Measurements from ENCODE around the gene HBA2.
"Not testable (repeated sequence)": the region's sequence is repeated elsewhere in the genome, so short reads cannot be mapped to it uniquely, and the experiment has no call there.

Gene HBA2

DNA sequence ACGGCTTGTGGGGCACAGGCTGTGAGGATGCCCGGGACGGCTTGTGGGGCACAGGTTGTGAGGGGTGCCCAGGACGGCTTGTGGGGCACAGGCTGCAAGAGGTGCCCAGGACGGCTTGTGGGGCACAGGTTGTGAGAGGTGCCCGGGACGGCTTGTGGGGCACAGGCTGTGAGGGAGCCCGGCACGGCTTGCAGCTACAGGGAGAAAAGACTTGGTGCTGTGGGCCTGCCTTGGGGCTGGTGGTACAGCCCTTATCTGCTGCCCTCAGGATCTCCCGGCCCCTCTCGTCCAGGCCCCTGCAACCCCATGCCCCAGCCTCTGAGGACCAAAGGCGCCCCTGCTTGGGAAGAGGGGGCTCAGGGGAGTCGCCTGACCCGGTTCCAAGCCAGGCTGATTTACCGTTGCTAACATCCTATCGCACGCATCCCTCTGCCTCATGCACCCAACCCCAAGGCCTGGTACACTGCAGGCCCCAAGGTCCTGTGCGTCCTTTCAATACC is 11.9 kb upstream of the HBA2 start:
- no peak overlapping the region for H3K4me3 ChIP-seq (ENCODE audit: low read depth, low read length)
- TF ChIP-seq, protein P1, sequence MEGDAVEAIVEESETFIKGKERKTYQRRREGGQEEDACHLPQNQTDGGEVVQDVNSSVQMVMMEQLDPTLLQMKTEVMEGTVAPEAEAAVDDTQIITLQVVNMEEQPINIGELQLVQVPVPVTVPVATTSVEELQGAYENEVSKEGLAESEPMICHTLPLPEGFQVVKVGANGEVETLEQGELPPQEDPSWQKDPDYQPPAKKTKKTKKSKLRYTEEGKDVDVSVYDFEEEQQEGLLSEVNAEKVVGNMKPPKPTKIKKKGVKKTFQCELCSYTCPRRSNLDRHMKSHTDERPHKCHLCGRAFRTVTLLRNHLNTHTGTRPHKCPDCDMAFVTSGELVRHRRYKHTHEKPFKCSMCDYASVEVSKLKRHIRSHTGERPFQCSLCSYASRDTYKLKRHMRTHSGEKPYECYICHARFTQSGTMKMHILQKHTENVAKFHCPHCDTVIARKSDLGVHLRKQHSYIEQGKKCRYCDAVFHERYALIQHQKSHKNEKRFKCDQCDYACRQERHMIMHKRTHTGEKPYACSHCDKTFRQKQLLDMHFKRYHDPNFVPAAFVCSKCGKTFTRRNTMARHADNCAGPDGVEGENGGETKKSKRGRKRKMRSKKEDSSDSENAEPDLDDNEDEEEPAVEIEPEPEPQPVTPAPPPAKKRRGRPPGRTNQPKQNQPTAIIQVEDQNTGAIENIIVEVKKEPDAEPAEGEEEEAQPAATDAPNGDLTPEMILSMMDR (conservative IDR thresholded peaks at IDR 0.05; ENCODE audit: low read depth, low read length): no peak
- DNase-seq (ENCODE audit: low read depth): no peak

DNA sequence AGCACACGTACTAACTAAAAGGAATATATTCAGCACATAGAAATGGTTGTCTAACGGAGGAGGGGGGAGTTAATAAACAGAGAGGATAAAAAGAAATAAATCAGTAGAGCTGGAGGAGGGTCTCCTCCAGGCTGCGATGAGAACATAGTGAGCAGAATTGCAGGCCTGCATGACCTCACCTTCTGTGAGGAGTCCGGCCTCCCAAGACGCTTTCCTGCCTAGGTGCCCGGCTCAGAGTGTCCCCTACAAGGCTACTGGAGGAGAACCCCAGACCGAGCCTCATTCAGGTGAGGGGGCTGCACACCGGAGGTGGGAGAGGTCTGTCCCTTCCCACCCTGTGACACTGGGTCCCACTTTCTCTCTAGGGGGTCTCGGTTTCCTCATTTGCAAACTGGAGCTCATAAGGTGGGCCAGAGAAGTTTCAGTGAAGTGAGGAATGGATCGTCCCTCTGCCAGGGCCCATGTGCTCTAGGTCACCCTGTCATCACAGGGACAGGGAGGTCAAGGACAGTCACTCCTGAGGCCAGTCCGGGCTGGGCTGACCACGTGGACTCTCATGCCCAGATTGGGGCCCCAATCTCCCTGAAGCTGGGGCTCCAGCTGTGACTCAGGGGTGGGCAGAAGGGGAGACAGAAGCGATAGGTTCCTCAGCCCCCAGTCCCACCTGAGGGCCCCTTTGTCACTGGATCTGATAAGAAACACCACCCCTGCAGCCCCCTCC is 10.2 kb upstream of the HBA2 start:
- TF ChIP-seq, protein P1 (conservative IDR thresholded peaks at IDR 0.05; ENCODE audit: low read depth, low read length): no peak
- DNase-seq (ENCODE audit: low read depth): no peak
- H3K4me3 ChIP-seq (ENCODE audit: low read depth, low read length): no peak overlapping the region

DNA sequence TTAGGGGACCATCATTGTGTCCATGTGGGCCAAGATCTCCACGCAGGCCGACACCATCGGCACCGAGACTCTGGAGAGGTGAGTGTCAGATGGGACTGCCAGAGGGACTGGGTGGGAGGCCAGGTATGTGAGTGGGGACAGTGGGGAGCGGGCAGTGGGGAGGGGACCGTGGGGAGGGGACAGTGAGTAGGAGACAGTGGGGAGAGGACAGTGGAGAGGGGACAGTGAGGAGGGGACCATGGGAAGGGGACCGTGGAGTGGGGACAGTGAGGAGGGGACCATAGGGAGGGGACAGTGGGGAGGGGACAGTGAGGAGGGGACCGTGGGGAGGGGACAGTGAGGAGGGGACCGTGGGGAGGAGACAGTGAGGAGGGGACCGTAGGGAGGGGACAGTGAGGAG is 9.5 kb upstream of the HBA2 start:
- H3K4me3 ChIP-seq (ENCODE audit: low read depth, low read length); DNase-seq (ENCODE audit: low read depth): not testable (repeated sequence)

DNA sequence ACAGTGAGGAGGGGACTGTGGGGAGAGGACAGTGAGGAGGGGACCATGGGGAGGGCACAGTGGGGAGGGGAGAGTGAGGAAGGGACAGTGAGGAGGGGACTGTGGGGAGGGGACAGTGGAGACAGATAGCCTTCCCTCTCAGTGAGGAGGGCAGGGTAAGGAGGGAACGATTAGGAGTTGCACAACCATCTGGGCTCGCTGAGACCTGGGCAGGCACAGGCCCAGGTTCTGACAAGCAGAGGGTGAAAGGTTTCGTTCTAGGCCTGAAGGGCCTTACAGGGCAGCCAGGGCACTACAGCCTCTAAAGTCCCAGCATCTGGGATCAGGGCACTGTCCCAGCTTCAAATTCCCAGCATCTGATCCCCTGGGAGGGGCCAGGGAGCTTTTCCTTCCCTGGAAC is 9.0 kb upstream of the HBA2 start:
- not testable (repeated sequence) for DNase-seq (ENCODE audit: low read depth); H3K4me3 ChIP-seq (ENCODE audit: low read depth, low read length)

DNA sequence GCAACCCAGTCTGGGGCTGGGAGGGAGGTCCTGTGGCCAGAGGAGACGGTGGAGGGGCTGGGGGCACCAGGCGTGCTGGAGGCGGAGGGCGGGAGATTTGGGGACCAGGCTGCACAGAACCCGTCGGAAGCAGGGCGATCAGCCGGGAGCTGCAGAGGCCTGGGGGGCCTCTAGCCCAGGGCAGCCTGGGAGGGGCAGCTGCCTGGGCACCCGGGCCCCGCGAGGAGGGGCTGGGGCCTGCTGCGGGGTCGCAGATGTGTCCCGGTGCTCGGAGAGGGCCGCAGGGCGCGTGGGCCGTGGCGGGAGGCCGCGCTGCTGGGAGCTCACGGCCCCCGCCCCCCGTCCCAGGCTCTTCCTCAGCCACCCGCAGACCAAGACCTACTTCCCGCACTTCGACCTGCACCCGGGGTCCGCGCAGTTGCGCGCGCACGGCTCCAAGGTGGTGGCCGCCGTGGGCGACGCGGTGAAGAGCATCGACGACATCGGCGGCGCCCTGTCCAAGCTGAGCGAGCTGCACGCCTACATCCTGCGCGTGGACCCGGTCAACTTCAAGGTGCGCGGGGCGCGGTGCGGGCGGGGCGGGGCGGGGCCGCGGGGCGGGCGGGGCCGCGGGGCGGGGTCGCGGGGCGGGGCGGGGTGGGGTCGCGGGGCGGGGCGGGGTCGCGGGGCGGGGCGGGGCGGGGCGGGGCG is 8.4 kb upstream of the HBA2 start:
- DNase-seq (ENCODE audit: low read depth); H3K4me3 ChIP-seq (ENCODE audit: low read depth, low read length): not testable (repeated sequence)

DNA sequence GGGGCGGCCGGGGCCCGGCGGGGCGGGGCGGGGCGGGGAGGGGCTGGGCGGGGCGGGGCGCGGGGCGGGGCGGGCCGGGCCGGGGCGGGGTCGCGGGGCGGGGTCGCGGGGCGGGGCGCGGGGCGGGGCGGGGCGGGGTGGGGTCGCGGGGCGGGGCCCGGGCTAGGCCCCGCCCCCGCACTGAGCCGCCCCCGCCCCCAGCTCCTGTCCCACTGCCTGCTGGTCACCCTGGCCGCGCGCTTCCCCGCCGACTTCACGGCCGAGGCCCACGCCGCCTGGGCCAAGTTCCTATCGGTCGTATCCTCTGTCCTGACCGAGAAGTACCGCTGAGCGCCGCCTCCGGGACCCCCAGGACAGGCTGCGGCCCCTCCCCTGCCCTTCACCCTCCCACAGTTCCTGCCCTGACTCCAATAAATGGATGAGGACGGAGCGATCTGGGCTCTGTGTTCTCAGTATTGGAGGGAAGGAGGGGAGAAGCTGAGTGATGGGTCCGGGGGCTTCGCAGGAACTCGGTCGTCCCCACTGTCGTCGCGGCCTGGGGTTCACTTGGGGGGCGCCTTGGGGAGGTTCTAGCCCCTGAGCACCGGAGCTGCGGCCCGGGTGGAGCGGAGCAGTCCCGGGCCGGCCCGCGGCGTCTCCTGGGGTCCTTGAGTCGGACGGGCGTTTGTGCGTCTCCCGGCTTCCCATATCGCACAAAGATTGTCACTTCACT is 7.7 kb upstream of the HBA2 start:
- TF ChIP-seq, protein P1 (conservative IDR thresholded peaks at IDR 0.05; ENCODE audit: low read depth, low read length): no peak
- H3K4me3 ChIP-seq (ENCODE audit: low read depth, low read length): no peak overlapping the region
- no peak for DNase-seq (ENCODE audit: low read depth)

DNA sequence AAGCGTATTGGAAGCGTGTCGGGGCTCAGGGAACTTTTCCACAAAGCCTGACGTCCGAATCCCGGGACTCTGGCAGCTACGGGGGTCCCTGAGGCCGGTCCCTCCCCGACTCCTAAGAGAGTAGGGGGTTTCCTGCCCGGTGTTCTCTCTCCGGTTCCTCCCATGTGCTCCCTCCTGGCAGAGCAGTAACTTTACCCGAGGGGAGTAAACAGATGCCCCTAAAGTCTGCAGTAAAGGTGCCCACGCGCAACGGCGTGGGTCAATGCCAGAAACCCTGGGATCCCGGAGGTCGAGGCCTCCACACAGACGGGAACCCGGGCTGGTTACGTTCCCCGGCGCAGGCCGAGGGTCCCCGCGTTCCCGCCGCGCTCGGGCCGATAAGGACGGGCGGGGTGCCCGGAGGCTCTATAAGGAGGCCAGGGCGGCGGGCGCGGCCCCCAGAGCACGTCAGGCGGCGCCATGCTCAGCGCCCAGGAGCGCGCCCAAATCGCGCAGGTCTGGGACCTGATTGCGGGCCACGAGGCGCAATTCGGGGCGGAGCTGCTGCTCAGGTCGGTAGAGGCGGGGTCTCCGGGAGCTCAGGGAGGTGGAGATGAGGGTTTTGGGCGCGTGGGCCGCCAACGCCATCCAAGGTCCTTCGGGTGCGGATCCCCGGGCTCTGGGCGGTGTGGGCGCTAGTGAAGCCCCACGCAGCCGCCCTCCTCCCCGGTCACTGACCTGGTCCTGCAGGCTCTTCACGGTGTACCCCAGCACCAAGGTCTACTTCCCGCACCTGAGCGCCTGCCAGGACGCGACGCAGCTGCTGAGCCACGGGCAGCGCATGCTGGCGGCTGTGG is 6.9 kb upstream of the HBA2 start, which contains the start of gene HBM:
Gene HBM (plus strand): TSS at position 440 of the 836 bp plus-strand sequence. CDS start 20 bp downstream, at position 460.
- TF ChIP-seq, protein P1 (conservative IDR thresholded peaks at IDR 0.05; ENCODE audit: low read depth, low read length): no peak

More for the DNA sequence above, 6.9 kb upstream of the HBA2 start, which contains the start of gene HBM:
- H3K4me3 ChIP-seq (ENCODE audit: low read depth, low read length): no peak within 1 kb of the TSS
- no peak for DNase-seq (ENCODE audit: low read depth)

All from choroid plexus epithelial cell (primary cell).